Endothelial cell of umbilical vein (primary cell): ENCODE data around the gene MPG. TPM values are rescaled to one million over a fixed set of nuclear protein-coding genes. Genes with fewer than 3 reads are reported as not detected.
A peak's percentile ranks its signal among the peaks of the same experiment; 100 is the strongest.

ENCODE experiments used
- BruUV-seq: library from RNA; stranded (reverse); fragments of 400-500 nt; replicated peaks from 2 replicates; lab custom pipeline; 2021; lab: Mats Ljungman, UMichigan
- CTCF ChIA-PET: fragments of 300-600, 350-600 bp; sonication (Branson Sonifier 250); formaldehyde crosslinking; loops from one replicate; lab custom pipeline; 2021; ENCODE audit warnings: antibody characterized with exemption, inconsistent platforms; lab: Charles Lee
- POLR2A ChIA-PET: fragments of 300-600, 350-600 bp; sonication (Branson Sonifier 250); formaldehyde crosslinking; loops from one replicate; lab custom pipeline; 2021; ENCODE audit warnings: antibody characterized with exemption, inconsistent platforms; lab: Charles Lee
- DNase-seq: peaks from one replicate; pipeline ENCODE4 v3.0.0-alpha.2; 2011; ENCODE audit warnings: low read depth, low spot score
- FAIRE-seq: peaks from 2 replicates; lab custom pipeline; 2011; peaks lifted over from hg19 to GRCh38; lab: Jason Lieb, UNC
- H2AFZ ChIP-seq: 2 replicates; pipeline ENCODE4 v1.6.0; 2012; ENCODE audit warnings: low read depth, low read length, control low read depth, inconsistent platforms
- H3K27ac ChIP-seq: 2 replicates; pipeline ENCODE4 v1.5.1; 2011; ENCODE audit warnings: low read depth, mild to moderate bottlenecking, control low read depth, low read length, moderate library complexity; ENCODE audit not compliant: insufficient read depth
- H3K27me3 ChIP-seq, 2 experiments: 2 replicates each; pipeline versions ENCODE4 v1.6.0 to v1.6.1; 2011; ENCODE audit warnings: low read length in 2 of 2, mixed read lengths in 1 of 2; ENCODE audit not compliant: control insufficient read depth in 2 of 2, insufficient read depth in 2 of 2
- H3K36me3 ChIP-seq, 2 experiments: 2 replicates in 1 of 2; 3 replicates in 1 of 2; pipeline ENCODE4 v1.5.1; 2011; ENCODE audit warnings: low read length in 2 of 2, mild to moderate bottlenecking in 1 of 2, moderate library complexity in 1 of 2; ENCODE audit not compliant: control insufficient read depth in 2 of 2, insufficient read depth in 2 of 2; ENCODE audit errors: extremely low read depth in 1 of 2
- H3K4me1 ChIP-seq: 3 replicates; pipeline ENCODE4 v1.5.1; 2011; ENCODE audit warnings: mild to moderate bottlenecking, low read length; ENCODE audit not compliant: control insufficient read depth, insufficient read depth; ENCODE audit errors: extremely low read depth
- H3K4me2 ChIP-seq: 2 replicates; pipeline ENCODE4 v1.6.1; 2011; ENCODE audit warnings: low read length, control low read depth, mixed read lengths; ENCODE audit not compliant: insufficient read depth
- H3K4me3 ChIP-seq, 3 experiments: fragments of 200-600 bp in 1 of 3; sonication (generic), shearing (Covaris generic) in 1 of 3; replicated peaks in 1 of 3; 2 replicates each; pipeline ENCODE4 v1.5.1; 2011 to 2016; ENCODE audit warnings: control low read depth in 3 of 3, low read length in 3 of 3, mild to moderate bottlenecking in 2 of 3, inconsistent platforms in 1 of 3, low read depth in 1 of 3, moderate library complexity in 1 of 3; ENCODE audit not compliant: insufficient read depth in 1 of 3
- H3K79me2 ChIP-seq: 2 replicates; pipeline ENCODE4 v1.6.0; 2012; ENCODE audit warnings: low read length, inconsistent platforms; ENCODE audit not compliant: control insufficient read depth, insufficient read depth
- H3K9ac ChIP-seq: replicated peaks from 2 replicates; pipeline ENCODE3; 2011; ENCODE audit warnings: low read length, control low read depth; ENCODE audit not compliant: insufficient read depth; ENCODE audit errors: extremely low read depth
- H3K9me1 ChIP-seq: replicated peaks from 3 replicates; pipeline ENCODE4 v1.6.0; 2011; ENCODE audit warnings: mild to moderate bottlenecking, low read length; ENCODE audit not compliant: control insufficient read depth, insufficient read depth; ENCODE audit errors: extremely low read depth
- H3K9me3 ChIP-seq: replicated peaks from 2 replicates; pipeline ENCODE4 v1.5.1; 2012; ENCODE audit warnings: low read length, inconsistent platforms; ENCODE audit not compliant: control insufficient read depth, insufficient read depth
- H4K20me1 ChIP-seq: replicated peaks from 2 replicates; pipeline ENCODE3; 2011; ENCODE audit warnings: mild to moderate bottlenecking, low read length; ENCODE audit not compliant: control insufficient read depth, insufficient read depth; ENCODE audit errors: extremely low read depth
- CTCF ChIP-seq, 2 donors: IDR thresholded peaks; 1 replicate in 1 of 2; 2 replicates in 1 of 2; pipeline ENCODE4 v1.5.1; 2011; ENCODE audit warnings: low read length in 2 of 2, mild to moderate bottlenecking in 2 of 2, moderate library complexity in 2 of 2, control low read depth in 1 of 2, inconsistent platforms in 1 of 2, low read depth in 1 of 2; ENCODE audit not compliant: insufficient read depth in 1 of 2; ENCODE audit errors: extremely low read depth in 1 of 2
- EZH2 ChIP-seq: IDR thresholded peaks from 2 replicates; pipeline ENCODE4 v1.6.1; 2012; ENCODE audit warnings: borderline replicate concordance, low read depth, mild to moderate bottlenecking, moderate library complexity, low read length, inconsistent platforms; ENCODE audit not compliant: severe bottlenecking
- FOS ChIP-seq: IDR thresholded peaks from 2 replicates; pipeline ENCODE4 v1.6.1; 2011; ENCODE audit warnings: mild to moderate bottlenecking, low read length, moderate library complexity, borderline replicate concordance; ENCODE audit not compliant: insufficient read depth
- GATA2 ChIP-seq: IDR thresholded peaks from 2 replicates; pipeline ENCODE4 v1.7.0; 2011; ENCODE audit warnings: low read depth, mild to moderate bottlenecking, moderate library complexity, mixed read lengths, low read length; ENCODE audit not compliant: insufficient read length, insufficient read depth
- JUN ChIP-seq: IDR thresholded peaks from 2 replicates; pipeline ENCODE4 v1.6.1; 2011; ENCODE audit warnings: borderline replicate concordance, low read depth; ENCODE audit not compliant: insufficient read length, insufficient read depth
- MYC ChIP-seq: IDR thresholded peaks from one replicate; pipeline ENCODE4 v1.6.1; 2011; ENCODE audit warnings: mild to moderate bottlenecking, low read depth, low read length
- POLR2A ChIP-seq: IDR thresholded peaks from 2 replicates; pipeline ENCODE4 v1.6.1; 2012; ENCODE audit warnings: low read depth, mild to moderate bottlenecking, control low read depth, low read length
- POLR2AphosphoS5 ChIP-seq: IDR thresholded peaks from 2 replicates; pipeline ENCODE4 v1.6.1; 2012; ENCODE audit warnings: low read depth, mild to moderate bottlenecking, control low read depth, low read length, moderate library complexity; ENCODE audit not compliant: insufficient read depth
- dilution Hi-C: fragments of 300-500 bp; cut with MboI; formaldehyde crosslinking; loops from one replicate; pipeline ENCODE4 v1.15.0; 2019; ENCODE audit warnings: low sequenced_read_pairs; ENCODE audit not compliant: extremely low pct_ligation_motif_present
- intact Hi-C: fragments of 100-400 bp; cut with micrococcal nuclease; formaldehyde crosslinking; loops from one replicate; pipeline ENCODE4 v1.10.0; 2022
- polyA plus RNA-seq, 4 experiments: library from polyadenylated mRNA; depleted of rRNA in 3 of 4; stranded (reverse) in 3 of 4; unstranded in 1 of 4; fragments of >200 nt; gene quantifications; 2 replicates each; pipeline versions ENCODE4 v1.2.1 to v1.2.3, GENCODE V29; 2011 to 2012; ENCODE audit warnings: missing spikeins in 1 of 4
- total RNA-seq: library from RNA; stranded (reverse); gene quantifications from 2 replicates; pipeline ENCODE4 v1.2.3, GENCODE V29; 2021
- TF ChIP-seq, protein P1 (sequence below): IDR thresholded peaks from 2 replicates; pipeline ENCODE4 v1.6.1; 2011; ENCODE audit not compliant: insufficient read depth, insufficient read length

MPG gene
- total and polyA plus RNA-seq, 2 donors (not counting 3 experiments of a cell fraction or from before 2014, with no cell fraction given), result 70.5 to 140 TPM

GRCh38 chr16:84718-85406 lies 6.8 kb downstream of the MPG start:
- FAIRE-seq, result peak; percentile 98

GRCh38 chr16:85407-85782 lies 7.4 kb downstream of the MPG start:
- H3K4me3 ChIP-seq, result no peak overlapping the region
- H3K4me1 ChIP-seq, result peaks cover 33% of the 10 kb centered on the region
- H3K9me3 ChIP-seq, result no peaks in the 10 kb centered on the region
- intact Hi-C loops (no loop called here), dilution Hi-C loops (no loop called here)
- no peaks in the 10 kb centered on the region for H4K20me1 ChIP-seq
- no peak overlapping the region for H3K4me2 ChIP-seq
- POLR2A ChIA-PET, result interaction anchor here (1.9 kb wide), 1 partner anchor 8 kb away, joined by 5 read pairs; no protein-coding TSS in a partner anchor
- H3K27me3 ChIP-seq, result no peaks in the 10 kb centered on the region
- H3K9me1 ChIP-seq, result no peaks in the 10 kb centered on the region
- no peak for DNase-seq
- H3K79me2 ChIP-seq, result no peaks in the 10 kb centered on the region
- H2AFZ ChIP-seq, result no peak overlapping the region
- no peak for TF ChIP-seq CTCF (IDR thresholded peaks at IDR 0.05; ENCODE audit: extremely low read depth in 1 of 2, insufficient read depth in 1 of 2, low read depth in 1 of 2, low read length in 2 of 2)
- no peak for TF ChIP-seq POLR2A
- TF ChIP-seq POLR2AphosphoS5, result no peak
- no peak for TF ChIP-seq MYC
- no peak for TF ChIP-seq FOS
- FAIRE-seq, result peak; percentile 61
- peaks cover 3 to 30% of the 10 kb centered on the region in 2 experiments for H3K36me3 ChIP-seq
- BruUV-seq, result no TSS peak
- CTCF ChIA-PET, result interaction anchor here (1.1 to 17.6 kb wide), 6 partner anchors 8 to 33 kb away, joined by 3 to 790 read pairs (median 10); partner anchors contain the start of genes MPG, POLR3K, RHBDF1 and SNRNP25
- peak overlapping the region; percentile 41 for H3K27ac ChIP-seq
- no peak overlapping the region for H3K9ac ChIP-seq

More at GRCh38 chr16:84718-85406, 6.8 kb downstream of the MPG start:
- peaks cover 33% of the 10 kb centered on the region for H3K4me1 ChIP-seq
- H2AFZ ChIP-seq, result no peak overlapping the region
- no peaks in the 10 kb centered on the region for H3K79me2 ChIP-seq
- no TSS peak for BruUV-seq
- H3K4me3 ChIP-seq, result no peak overlapping the region
- no peaks in the 10 kb centered on the region for H3K27me3 ChIP-seq
- TF ChIP-seq FOS (peak; percentile 93), EZH2 (no peak), JUN (peak; percentile 82), POLR2A (peak; percentile 66), GATA2 (no peak), POLR2AphosphoS5 (peak; percentile 95)
- TF ChIP-seq, protein P1, sequence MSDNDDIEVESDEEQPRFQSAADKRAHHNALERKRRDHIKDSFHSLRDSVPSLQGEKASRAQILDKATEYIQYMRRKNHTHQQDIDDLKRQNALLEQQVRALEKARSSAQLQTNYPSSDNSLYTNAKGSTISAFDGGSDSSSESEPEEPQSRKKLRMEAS, result peak; percentile 11
- H3K9me3 ChIP-seq, result no peaks in the 10 kb centered on the region
- DNase-seq, result peak; percentile 97
- intact Hi-C loops, result loop anchor here (1.0 kb wide), 3 partner anchors 9 to 32 kb away; partner anchors contain the start of genes POLR3K and SNRNP25
- H3K36me3 ChIP-seq, result peaks cover 5 to 25% of the 10 kb centered on the region in 2 experiments
- H4K20me1 ChIP-seq, result no peaks in the 10 kb centered on the region
- H3K27ac ChIP-seq, result peak overlapping the region; percentile 78
- ChIA-PET CTCF (interaction anchor here (1.1 to 17.6 kb wide), 7 partner anchors 9 to 96 kb away, joined by 3 to 790 read pairs (median 6); partner anchors contain the start of genes HBQ1, MPG, POLR3K and RHBDF1), POLR2A (interaction anchor here (1.9 kb wide), 1 partner anchor 9 kb away, joined by 5 read pairs; no protein-coding TSS in a partner anchor)
- dilution Hi-C loops, result no loop called here
- H3K9me1 ChIP-seq, result no peaks in the 10 kb centered on the region
- no peak overlapping the region for H3K4me2 ChIP-seq
- H3K9ac ChIP-seq, result no peak overlapping the region
